Measurements from ENCODE around the gene KLK12.

DNA sequence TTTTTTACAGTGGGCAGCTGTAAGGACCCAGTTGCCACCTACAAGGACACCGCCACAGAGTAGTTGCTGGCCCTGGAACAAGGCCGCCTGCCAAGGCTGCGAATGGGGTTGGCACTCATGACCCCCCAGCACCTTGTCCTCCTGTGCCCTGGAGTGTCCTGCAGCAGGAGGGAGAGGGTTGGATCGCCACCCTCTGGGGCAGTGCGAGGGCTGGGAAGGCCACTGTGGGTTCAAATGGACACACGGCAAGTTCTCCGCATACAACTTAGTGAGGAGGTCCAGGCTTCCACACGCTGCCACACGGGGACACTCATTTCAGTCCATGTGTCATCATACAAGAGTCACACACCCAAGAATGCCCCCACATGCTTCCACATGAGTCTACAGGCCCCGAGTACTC, 34.4 kb downstream of the KLK12 start:
- no peak for TF ChIP-seq POLR2A (IDR thresholded peaks at IDR 0.05)
- TF ChIP-seq, protein P1, sequence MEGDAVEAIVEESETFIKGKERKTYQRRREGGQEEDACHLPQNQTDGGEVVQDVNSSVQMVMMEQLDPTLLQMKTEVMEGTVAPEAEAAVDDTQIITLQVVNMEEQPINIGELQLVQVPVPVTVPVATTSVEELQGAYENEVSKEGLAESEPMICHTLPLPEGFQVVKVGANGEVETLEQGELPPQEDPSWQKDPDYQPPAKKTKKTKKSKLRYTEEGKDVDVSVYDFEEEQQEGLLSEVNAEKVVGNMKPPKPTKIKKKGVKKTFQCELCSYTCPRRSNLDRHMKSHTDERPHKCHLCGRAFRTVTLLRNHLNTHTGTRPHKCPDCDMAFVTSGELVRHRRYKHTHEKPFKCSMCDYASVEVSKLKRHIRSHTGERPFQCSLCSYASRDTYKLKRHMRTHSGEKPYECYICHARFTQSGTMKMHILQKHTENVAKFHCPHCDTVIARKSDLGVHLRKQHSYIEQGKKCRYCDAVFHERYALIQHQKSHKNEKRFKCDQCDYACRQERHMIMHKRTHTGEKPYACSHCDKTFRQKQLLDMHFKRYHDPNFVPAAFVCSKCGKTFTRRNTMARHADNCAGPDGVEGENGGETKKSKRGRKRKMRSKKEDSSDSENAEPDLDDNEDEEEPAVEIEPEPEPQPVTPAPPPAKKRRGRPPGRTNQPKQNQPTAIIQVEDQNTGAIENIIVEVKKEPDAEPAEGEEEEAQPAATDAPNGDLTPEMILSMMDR (IDR thresholded peaks at IDR 0.05 in 4 of 5, conservative IDR thresholded peaks at IDR 0.05 in 1 of 5): no peak

All from gastrocnemius medialis (tissue), 4 donors.